NCI-H226 (cell line): ENCODE measurements around the gene RAB38.

Experiments used
- DNase-seq: peaks from one replicate; pipeline ENCODE4 v3.0.0-alpha.2; 2015

The RAB38 gene

DNA sequence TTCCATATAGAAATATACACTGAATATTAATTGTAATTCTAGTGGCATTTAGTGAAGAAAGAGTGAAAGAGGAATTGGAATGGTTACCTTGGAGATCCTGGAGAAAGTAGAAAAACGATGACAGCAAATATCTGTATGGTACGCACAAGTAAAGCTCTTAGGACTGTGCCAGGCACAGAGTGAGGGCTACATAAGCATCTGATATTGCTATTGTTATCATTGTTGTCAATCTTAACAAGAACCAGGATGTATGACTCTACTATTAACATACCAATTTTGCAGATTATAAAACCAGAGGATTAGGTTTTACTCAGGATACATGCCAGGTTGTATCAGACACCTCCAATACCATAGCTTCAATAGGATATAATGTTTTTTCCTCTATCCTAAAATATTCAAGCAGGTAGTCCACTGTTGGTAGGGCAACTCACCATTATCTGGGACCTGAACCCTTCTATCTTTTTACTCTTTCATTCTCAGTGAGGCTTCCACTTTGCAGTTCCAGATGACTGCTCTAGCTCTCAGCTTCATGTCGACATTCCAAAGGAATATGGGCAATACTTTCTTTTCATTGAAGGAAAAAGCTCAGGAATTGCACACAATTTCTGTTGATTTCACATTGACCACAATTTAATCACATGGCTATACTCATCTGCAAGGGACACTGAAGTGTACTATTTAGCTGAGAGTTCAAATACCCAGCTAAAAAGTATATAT, 73.2 kb downstream of the RAB38 start:
- no peak for DNase-seq

GRCh38 chr11:88100151-88100550, 75.1 kb downstream of the RAB38 start:
- DNase-seq: peak; percentile 9

DNA sequence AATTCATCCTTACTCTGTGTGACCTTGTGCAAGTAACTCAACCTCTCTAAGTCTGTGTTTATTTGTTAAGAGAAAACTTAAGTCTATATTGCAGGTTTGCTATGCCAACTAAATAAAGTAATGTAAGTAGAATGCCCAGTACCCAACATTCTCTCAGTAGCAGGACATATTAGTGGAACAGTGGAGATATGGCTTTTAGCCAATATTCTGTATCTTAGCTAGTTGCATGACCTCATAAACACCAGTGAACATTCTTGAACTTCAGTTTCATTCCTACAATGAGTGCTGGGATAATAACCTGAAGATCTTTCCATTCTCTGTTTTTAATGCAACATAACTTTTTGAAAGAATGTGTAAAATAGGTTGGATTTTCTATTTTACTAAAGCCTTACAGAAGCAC, 77.0 kb downstream of the RAB38 start:
- DNase-seq: peak; percentile 13

- DNase-seq: no peak
Measured at GRCh38 chr11:88089134-88089533, 86.1 kb downstream of the RAB38 start.

DNA sequence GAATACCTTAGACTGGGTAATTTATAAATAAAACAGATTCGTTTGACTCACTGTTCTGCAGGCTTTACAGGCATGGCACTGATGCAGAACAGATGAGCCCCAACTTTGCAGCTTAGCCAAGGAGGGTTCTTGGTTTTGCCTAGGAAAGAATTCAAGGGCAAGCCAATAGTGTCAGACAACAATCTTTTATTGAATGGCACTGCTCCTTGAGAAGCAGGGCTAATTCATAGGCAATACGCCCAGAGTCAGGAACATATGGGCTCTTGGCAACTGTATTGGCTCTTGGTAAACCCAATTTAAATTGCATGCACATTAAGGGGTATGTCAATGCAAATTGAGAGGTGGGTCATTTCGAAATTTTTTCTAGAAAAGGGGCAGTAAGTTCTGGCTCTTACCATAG, 87.9 kb downstream of the RAB38 start:
- DNase-seq: no peak

GRCh38 chr11:88086297-88086696, 88.9 kb downstream of the RAB38 start:
- no peak for DNase-seq

DNA sequence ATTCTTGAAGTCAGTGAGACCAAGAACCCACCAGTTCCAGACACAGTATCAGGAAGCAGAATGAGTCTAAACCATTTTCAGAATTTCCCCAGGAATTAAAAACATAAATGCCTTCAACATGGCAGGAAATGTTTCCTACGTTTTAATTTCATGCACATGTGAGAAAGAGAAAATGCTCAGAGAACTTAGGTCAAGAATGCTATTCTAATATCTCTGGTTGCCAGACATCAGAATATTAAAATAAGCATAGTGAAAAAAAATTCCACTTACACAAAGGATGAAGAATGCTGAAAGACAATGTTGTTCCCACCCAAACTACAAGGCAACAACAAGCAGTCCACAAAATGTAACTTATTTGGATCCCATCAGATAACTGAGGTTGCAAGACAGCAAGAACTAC, 104.8 kb downstream of the RAB38 start:
- DNase-seq: no peak

DNA sequence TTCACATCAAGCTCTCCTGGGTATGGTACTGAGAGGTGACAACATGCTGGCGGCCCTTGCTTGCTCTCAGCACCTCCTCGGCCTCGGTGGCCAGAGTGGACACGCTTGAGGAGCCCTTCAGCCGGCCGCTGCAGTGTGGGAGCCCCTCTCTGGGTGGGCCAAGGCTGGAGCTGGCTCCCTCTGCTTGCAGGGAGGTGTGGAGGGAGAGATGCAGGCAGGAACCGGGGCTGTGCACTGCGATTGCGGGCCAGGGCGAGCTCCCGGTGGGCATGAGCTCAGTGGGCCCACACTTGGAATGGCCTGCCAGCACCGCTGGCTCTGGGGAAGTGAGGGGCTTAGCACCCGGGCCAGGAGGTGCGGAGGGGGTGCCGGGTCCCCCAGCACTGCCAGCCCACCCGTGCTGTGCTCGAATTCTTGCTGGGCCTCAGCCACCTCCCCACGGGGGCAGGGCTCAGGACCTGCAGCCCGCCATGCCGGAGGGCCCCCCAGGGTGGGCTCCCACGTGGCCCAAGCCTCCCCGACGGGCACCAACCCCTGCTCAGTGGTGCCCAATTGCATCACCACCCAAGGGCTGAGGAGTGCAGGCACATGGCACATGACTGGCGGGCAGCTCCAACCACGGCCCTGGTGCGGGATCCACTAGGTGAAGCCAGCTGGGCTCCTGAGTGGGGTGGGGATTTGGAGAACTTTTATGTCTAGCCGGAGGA, 106.2 kb downstream of the RAB38 start:
- DNase-seq: no peak

GRCh38 chr11:88066090-88066489, 109.2 kb downstream of the RAB38 start:
- no peak for DNase-seq

- no peak for DNase-seq
Measured at GRCh38 chr11:88064097-88064705, 111.0 kb downstream of the RAB38 start.
